Stimulated activated CD8-positive, alpha-beta memory T cell treated with anti-CD3 and anti-CD28 coated beads, Interleukin-4, amount 100 ng/mL, for 1 hour (primary cell): ENCODE data around the gene GPRIN1.
A peak's percentile ranks its signal among the peaks of the same experiment; 100 is the strongest.
"Not testable (repeated sequence)": the region's sequence is repeated elsewhere in the genome, so short reads cannot be mapped to it uniquely, and the experiment has no call there.

ENCODE experiments used
- DNase-seq, 2 donors: peaks; one replicate each; pipeline ENCODE4 v3.0.0-alpha.2; 2020; ENCODE audit warnings: low read depth in 2 of 2, low spot score in 1 of 2

Gene GPRIN1

GRCh38 chr5:176597417-176598389 lies 12.3 kb downstream of the GPRIN1 start:
- no peak for DNase-seq

GRCh38 chr5:176596689-176597416 lies 13.1 kb downstream of the GPRIN1 start:
- peak; percentile 15 to 40 for DNase-seq

GRCh38 chr5:176596069-176596644 lies 13.8 kb downstream of the GPRIN1 start:
- no peak for DNase-seq

GRCh38 chr5:176595386-176595943 lies 14.5 kb downstream of the GPRIN1 start:
- no peak for DNase-seq

GRCh38 chr5:176594554-176594953 lies 15.4 kb downstream of the GPRIN1 start:
- DNase-seq = no peak

GRCh38 chr5:176593273-176593869 lies 16.6 kb downstream of the GPRIN1 start:
- no peak for DNase-seq

- no peak for DNase-seq
Measured at GRCh38 chr5:176592573-176592972, 17.4 kb downstream of the GPRIN1 start.

- not testable (repeated sequence) for DNase-seq
Measured at GRCh38 chr5:176591667-176592066, 18.3 kb downstream of the GPRIN1 start.

- no peak for DNase-seq
Measured at GRCh38 chr5:176590035-176590717, 19.8 kb downstream of the GPRIN1 start.

- DNase-seq = no peak
Measured at GRCh38 chr5:176589039-176589769, 20.8 kb downstream of the GPRIN1 start.

- no peak for DNase-seq
Measured at GRCh38 chr5:176588297-176588696, 21.7 kb downstream of the GPRIN1 start.

GRCh38 chr5:176587398-176587797 lies 22.6 kb downstream of the GPRIN1 start:
- DNase-seq = no peak

- no peak for DNase-seq
Measured at GRCh38 chr5:176583076-176583475, 26.9 kb downstream of the GPRIN1 start.

GRCh38 chr5:176581361-176581760 lies 28.6 kb downstream of the GPRIN1 start:
- DNase-seq = no peak

- DNase-seq = no peak
Measured at GRCh38 chr5:176579323-176579722, 30.6 kb downstream of the GPRIN1 start.

- DNase-seq = no peak
Measured at GRCh38 chr5:176578391-176578808, 31.6 kb downstream of the GPRIN1 start.

GRCh38 chr5:176577312-176578176 lies 32.4 kb downstream of the GPRIN1 start:
- no peak for DNase-seq

GRCh38 chr5:176575488-176576422 lies 34.2 kb downstream of the GPRIN1 start:
- no peak for DNase-seq
